Measurements from ENCODE around the gene UBE2J1.

The UBE2J1 gene

DNA sequence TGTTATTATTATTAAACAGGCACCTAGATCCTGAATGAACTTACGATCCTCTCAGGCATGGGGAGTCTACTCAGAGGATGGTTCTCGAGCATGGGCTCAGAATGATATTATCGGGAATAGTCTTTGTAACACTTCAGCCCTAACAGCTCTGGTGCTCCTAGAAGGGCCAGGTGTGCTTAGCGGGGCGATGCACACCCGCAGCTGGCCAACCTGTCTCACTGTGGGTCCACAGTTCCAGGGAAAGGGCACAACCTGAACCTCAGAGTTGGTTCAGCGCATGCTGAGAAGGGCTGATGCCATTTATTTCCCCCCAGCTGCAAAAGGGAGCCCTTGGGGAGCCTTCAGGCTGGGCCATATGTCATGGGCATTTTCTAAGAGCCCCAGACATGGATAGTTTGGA, 33.3 kb upstream of the UBE2J1 start:
- intact Hi-C loops (cut with DNase I; ENCODE audit: low total_unique reads): no loop called here
- H3K4me1 ChIP-seq: no peaks in the 10 kb centered on the region
- no peak for DNase-seq
- H3K27ac ChIP-seq: no peak overlapping the region
- no peak overlapping the region for H3K4me3 ChIP-seq
- peaks cover 0 to 8% (median 0%) of the 10 kb centered on the region in 3 donors for H3K36me3 ChIP-seq
- TF ChIP-seq, protein P1, sequence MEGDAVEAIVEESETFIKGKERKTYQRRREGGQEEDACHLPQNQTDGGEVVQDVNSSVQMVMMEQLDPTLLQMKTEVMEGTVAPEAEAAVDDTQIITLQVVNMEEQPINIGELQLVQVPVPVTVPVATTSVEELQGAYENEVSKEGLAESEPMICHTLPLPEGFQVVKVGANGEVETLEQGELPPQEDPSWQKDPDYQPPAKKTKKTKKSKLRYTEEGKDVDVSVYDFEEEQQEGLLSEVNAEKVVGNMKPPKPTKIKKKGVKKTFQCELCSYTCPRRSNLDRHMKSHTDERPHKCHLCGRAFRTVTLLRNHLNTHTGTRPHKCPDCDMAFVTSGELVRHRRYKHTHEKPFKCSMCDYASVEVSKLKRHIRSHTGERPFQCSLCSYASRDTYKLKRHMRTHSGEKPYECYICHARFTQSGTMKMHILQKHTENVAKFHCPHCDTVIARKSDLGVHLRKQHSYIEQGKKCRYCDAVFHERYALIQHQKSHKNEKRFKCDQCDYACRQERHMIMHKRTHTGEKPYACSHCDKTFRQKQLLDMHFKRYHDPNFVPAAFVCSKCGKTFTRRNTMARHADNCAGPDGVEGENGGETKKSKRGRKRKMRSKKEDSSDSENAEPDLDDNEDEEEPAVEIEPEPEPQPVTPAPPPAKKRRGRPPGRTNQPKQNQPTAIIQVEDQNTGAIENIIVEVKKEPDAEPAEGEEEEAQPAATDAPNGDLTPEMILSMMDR (IDR thresholded peaks at IDR 0.05): no peak
- H3K9me3 ChIP-seq: no peaks in the 10 kb centered on the region
- no peaks in the 10 kb centered on the region for H3K27me3 ChIP-seq

DNA sequence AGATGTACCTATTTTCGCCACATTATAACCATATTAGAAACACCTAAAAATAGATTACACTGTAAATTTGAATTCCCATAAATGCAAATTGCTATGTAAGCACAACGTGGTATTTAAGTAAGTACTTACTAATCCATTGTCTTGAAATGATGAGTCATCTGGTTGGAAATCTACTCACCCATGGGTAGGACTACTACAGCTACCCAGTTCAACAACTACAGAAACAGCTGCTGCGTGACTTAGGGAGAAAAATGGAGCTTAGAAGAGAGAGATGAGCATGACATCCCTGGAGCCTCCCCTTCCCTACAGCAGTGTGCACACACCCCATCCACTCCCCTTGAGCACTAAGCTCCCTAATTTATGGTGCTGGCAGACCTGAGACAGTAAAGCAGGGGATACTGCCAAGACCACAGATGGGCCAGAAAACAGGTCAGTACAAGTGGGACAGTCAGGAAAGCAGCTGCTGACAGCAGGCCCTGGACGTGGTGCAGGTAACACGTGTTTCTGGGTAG, 32.7 kb upstream of the UBE2J1 start:
- no peak overlapping the region for H3K4me3 ChIP-seq
- TF ChIP-seq, protein P1 (IDR thresholded peaks at IDR 0.05): no peak
- DNase-seq: no peak
- H3K27ac ChIP-seq: no peak overlapping the region
- peaks cover 0 to 8% (median 0%) of the 10 kb centered on the region in 3 donors for H3K36me3 ChIP-seq
- H3K4me1 ChIP-seq: no peaks in the 10 kb centered on the region
- intact Hi-C loops (cut with DNase I; ENCODE audit: low total_unique reads): no loop called here
- no peaks in the 10 kb centered on the region for H3K9me3 ChIP-seq
- H3K27me3 ChIP-seq: no peaks in the 10 kb centered on the region

DNA sequence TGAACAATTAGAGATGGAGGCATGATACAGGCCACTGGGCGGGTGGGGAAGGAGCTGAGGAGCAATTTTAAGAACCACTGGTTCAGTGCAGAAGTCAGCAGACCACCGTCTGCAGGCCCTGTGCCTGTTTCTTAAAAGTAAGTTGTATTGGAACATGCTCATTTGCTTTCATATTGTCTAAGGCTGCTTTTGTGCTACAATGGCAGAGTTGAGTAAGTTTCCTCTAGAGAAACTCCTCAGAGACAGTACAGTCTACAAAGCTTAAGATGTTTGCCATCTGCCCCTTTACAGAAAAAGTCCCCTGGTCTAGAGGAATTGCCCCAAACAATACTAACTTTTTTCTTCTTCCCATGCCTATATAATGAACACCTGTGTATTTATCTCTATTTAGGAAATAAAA, 28.5 kb upstream of the UBE2J1 start:
- intact Hi-C loops (cut with DNase I; ENCODE audit: low total_unique reads): no loop called here

DNA sequence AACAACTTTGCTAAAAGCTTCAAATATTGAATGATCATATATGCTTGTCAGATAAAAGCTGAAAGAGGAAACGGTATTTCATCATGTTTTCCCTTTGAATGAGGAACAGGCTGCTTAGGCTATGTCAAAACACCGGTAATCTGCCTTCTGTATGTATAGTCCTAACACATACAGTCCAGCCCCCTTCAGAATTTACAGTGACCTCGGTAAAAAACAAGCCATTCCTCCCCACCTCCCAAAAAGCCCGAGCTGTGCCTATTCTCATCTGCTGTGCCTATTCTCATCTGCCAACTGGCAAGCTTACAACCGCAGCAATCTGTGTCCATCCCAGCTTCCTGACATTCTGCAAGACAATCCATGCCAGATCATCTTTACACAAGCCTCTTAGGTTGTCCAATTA, 26.8 kb upstream of the UBE2J1 start:
- TF ChIP-seq, protein P1 (IDR thresholded peaks at IDR 0.05): no peak
- Histone ChIP-seq H3K4me3 (no peak overlapping the region), H3K4me1 (no peaks in the 10 kb centered on the region), H3K27me3 (no peaks in the 10 kb centered on the region), H3K9me3 (no peaks in the 10 kb centered on the region), H3K36me3 (no peaks in the 10 kb centered on the region), H3K27ac (no peak overlapping the region)
- DNase-seq: no peak
- intact Hi-C loops (cut with DNase I; ENCODE audit: low total_unique reads): no loop called here

More for the DNA sequence above, 28.5 kb upstream of the UBE2J1 start:
- no peak for DNase-seq
- Histone ChIP-seq H3K36me3 (peaks cover 0 to 3% (median 0%) of the 10 kb centered on the region in 3 donors), H3K27ac (no peak overlapping the region), H3K4me1 (no peaks in the 10 kb centered on the region), H3K4me3 (no peak overlapping the region), H3K27me3 (no peaks in the 10 kb centered on the region), H3K9me3 (no peaks in the 10 kb centered on the region)
- TF ChIP-seq, protein P1 (IDR thresholded peaks at IDR 0.05): no peak

DNA sequence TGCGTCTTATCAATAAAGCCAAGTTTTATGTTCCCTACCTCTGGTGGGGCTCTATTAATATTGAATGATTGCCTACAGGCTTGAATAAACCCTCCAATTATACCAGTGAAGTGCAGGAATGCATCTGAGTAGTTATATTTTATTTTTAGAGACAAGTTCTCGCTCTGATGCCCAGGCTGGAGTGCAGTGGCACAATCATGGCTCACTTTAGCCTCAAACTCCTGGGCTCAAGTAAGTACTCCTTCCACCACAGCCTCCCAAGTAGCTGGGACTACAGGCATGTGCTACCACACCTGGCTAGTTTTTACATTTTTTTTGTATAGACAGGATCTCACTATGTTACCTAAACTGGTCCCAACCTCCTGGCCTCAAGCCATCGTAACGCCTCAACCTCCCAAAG, 26.1 kb upstream of the UBE2J1 start:
- no peak overlapping the region for H3K4me3 ChIP-seq
- no peaks in the 10 kb centered on the region for H3K9me3 ChIP-seq
- no peak for DNase-seq
- H3K27me3 ChIP-seq: no peaks in the 10 kb centered on the region
- TF ChIP-seq, protein P1 (IDR thresholded peaks at IDR 0.05): no peak
- no peak overlapping the region for H3K27ac ChIP-seq
- H3K36me3 ChIP-seq: no peaks in the 10 kb centered on the region
- H3K4me1 ChIP-seq: no peaks in the 10 kb centered on the region
- intact Hi-C loops (cut with DNase I; ENCODE audit: low total_unique reads): no loop called here
